GM19455 (cell line): ENCODE measurements around the gene MID1IP1.

ENCODE experiments used
- ATAC-seq: cut with Tn5 transposase; IDR thresholded peaks from one replicate; pipeline ENCODE4 v1.9.1; 2021; ENCODE audit not compliant: unreplicated experiment

The MID1IP1 gene, protein sequence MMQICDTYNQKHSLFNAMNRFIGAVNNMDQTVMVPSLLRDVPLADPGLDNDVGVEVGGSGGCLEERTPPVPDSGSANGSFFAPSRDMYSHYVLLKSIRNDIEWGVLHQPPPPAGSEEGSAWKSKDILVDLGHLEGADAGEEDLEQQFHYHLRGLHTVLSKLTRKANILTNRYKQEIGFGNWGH

DNA sequence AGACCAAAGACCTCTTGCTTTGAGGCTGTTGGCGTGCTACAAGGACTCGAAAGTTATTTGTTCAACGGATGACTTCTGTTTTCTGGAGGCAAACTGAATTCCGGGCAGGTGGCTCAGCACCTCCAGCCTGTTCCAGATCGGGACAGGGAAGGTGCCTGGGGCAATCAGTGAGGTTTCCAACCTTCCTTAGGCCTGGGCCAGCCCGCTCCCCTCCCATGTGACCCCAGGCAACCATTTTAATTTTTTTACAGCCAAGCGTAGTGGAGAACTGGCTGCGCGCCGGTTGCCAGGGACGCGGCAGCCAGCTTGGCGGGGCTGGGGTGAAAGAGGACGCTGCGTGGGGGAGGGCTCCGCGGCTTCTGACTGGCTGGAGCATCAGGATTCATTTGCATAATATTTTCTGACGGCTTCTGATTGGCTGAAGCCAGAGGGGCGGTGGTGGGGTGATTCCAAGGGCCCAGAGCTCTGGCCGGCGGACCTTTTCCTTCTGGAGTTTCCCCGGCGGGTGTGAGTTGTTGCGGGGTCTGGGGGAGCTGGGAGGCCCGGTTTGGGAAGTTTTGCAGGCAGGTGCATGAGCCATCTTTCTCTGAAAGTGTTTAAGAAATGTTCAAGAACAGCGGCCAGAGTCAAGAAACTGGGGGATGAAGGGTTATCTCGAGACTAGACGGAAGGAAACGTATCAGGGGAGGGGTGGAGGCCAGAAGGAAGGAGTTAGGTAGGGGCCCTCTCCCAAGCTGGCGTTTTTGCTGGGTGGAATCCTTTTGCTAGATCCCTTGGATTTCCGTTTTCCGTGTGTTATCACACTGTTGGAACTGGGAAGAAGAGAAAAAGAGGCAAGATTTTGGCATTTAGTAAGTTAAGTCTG, at the start of gene MID1IP1:
TSS of gene MID1IP1 (plus strand) at position 479 of the 865 bp plus-strand sequence. CDS start 3,488 bp downstream, outside the sequence.
- no peak for ATAC-seq

DNA sequence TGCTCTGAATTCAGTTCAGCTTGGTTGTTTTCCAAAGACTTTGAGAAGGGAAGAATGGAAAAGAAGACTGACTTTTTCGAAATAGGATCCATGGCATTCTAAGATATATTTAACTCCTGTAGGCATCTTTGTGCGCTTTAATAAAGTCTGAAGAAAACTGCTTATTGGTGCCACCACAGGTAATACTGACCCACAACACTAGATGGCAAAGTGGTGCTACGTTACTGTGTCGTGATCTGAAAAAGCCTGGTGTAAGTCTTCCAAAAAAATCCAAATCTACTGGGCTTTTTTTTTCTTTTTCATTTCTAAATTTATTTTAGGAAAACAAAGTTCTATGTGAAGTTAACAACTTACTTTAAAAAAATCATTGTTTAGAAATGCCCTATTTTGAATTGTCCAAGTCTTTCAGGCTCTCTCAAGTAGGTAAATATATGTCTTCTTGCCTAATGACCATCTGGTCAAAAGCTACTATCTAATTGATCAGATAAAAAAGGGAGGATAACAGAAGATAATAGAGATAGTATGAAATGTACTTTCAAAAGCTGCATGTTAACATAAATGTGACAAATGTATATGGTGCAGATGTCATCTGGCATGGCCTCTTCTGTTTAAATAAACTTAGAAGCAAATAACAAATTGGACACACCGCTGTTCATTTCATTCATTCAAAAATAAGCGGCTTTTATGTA, 47.0 kb upstream of the MID1IP1 start:
- no peak for ATAC-seq

DNA sequence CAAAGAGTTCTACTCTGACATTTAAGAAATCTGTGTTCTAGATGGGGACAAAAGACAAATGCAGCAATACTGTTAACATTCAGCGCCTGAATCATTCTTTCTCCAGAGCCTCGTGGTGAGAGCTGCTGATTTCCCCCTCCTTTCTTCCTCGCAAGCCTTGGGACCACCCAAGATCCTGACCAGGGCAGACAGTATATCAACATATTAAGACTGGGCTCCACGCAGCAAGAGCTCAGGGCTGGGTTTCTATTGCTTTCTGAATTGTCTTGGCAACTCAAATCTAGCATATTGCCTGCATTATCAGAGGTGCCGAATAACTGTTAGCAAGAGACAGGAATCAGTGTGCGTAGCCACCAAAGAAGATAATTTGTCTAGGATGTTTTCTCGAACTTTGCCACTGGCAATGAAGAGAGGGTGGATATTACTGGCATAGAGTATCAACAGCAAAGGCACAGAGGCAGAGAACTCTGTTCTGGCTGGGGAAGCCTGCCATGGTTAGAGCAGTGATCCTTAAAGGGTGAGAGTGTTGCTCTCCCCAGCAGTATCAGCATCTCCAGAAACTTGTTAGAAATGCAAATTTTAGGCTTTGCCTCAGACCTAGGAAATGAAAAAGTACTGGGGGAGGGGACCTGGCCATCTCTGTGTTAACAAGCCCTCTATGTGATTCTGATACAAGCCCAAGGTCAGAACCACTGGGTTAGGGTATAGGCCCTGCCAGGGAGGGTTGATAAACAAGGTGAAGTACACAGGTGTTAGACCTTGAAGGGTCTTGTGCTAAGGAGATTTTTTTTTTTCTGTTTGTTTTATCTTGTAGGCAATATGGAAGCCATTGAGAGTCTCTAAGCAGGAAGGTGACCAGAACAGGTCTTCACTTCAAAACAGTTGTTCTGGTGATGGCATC, 46.2 kb upstream of the MID1IP1 start:
- ATAC-seq, result no peak

DNA sequence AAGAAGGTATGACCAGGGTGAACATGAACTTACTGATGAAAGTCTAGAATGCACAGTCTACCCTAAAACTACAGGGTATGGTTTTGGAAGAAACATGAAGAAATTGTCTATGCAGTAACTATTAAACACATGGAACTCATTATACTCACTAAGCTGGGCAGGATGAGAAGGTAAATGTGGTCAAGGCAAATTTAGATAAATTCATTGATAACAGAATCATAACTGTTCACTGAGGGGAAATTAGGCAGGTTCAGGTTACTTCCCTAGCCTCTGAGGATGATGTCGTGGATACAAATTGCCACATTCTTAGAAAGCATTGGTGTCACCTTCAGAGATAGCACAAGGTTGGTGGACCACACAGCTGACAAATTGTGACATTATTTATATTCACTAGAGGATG, 40.4 kb upstream of the MID1IP1 start:
- no peak for ATAC-seq

DNA sequence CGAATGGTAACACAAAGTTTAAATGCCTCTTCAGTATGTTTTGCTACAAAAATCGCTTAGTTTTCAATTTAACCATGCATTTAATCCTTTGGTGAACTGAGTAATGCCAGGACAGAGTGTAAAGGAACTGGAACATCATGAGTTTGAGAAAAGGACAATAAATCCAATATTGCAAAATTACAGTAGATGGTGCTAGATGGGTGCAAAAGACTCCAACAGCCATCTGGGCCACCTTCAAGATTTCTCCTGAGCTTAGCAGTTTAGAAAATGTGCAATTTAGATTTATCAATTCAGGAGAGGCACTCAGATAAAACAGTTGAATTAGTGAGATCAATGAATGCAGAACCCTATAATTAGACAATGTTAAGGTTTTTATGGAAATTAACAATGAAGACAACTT, 33.2 kb upstream of the MID1IP1 start:
- ATAC-seq, result no peak

DNA sequence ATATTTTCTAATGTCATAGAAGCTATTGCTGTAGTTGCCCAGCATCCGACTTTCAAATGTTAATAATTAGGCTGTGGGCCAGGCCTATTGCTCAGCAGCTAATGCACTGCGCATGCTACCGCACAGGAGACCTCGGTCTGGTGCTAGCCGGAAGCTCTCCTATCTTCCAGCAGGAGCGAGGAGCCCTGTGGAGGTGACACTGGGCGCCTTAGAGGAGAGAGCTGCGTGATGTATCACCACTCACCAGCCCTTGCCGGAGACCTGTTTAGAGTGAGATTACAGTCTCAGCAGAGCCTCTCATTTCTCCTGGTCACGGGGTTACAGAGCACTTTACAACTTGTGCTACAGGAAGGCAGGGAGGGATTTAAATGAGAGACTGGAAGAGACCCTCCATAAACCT, 31.1 kb upstream of the MID1IP1 start:
- ATAC-seq, result no peak

DNA sequence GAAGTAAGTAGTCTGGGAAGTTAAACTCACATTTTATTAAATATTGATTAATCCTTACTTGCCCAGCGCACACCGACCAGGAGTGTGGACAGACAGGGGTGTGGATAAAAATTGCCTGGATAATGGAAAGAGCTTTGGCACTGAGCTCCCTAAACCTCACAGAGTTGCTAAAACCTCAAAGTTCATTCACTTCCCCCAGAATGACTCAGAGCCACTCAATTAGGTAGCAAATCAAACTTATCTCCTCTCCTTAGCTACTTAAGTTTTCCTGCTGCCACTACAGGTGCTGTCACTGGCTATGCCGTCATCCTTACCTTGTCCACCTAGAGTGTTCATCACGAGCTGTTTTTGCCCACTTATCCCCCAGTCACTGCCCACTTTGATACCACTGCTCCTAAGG, 27.0 kb upstream of the MID1IP1 start:
- ATAC-seq, result no peak

DNA sequence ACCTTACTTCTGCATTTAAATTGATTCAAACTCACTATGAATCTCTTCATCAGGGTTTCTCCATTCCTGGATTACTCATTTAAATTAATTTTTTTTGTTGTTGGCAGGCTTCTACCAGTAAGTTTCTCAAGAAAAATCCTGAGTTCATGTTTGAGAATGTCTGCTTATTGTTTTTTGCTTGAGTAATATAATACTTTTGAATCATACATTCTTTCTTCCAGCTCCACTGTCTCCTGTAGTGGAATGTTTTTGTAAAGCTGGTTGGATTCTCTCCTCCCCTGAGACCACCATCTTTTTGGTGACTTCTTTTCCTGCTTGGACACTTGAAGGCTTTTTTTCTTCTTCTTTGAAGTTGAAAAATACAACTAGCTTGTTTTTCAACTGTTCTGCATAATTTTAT, 4.3 kb upstream of the MID1IP1 start:
- ATAC-seq, result no peak

DNA sequence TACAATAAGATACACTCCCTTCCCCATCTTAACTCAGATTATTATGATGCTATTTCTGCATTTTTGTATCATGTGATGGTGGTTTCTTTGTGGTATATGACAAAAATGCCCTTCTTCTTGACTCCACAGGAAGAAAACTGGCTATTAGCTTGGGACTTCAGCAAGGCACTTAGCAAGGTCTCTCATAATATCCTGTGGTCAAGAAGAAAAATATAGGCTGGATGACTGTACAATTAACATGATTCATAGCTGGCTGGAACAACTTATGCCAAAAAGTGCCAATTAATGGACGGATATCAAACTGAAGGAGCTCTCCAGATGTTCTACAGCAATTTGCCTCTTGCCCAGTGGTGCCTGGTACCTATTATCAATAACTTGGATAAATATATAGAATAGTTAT, 2.3 kb upstream of the MID1IP1 start:
- no peak for ATAC-seq

DNA sequence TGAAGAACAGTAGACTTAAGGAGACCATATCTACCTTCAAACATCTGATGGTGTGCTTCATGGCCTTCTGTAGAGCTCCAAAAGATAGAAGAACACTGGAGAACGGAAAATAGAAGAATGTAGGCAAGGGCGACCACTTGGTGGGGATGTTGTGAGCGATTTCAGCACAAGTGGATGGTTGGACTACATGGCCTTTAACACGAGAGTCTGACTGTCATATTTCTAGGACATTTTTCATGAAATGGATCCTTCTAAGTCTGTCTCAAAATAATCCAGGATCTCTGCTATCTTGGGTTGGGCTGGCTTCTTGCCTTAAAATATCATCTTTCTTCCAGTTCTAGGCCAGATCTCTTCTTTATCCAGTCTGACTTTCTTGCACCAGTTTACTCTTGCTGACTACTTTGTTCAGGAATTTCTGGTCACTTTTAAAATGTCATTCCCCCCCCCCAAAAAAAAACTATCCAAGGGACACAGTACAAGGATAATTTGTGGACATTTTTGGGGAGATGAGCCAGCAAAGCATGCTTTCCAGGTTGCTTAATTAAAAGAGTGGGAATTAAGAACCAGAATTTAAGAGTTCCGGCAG, 1.2 kb upstream of the MID1IP1 start:
- no peak for ATAC-seq

DNA sequence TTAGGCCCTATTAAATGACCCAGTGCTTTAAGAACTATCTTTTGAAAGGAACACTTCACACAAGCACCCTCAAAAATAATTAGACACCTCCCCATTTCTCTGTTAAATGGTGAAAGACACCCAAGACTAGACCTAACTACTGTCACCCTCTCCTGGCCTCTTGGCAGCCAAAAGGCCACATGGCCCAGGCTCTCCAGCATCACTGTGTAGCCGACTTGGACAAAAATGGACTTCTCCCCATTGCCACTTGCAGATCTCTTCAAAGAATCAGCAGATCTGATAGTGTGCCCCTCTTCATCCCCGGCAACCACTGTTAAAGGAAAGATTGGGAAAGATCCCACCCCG, 2.0 kb downstream of the MID1IP1 start:
- no peak for ATAC-seq

DNA sequence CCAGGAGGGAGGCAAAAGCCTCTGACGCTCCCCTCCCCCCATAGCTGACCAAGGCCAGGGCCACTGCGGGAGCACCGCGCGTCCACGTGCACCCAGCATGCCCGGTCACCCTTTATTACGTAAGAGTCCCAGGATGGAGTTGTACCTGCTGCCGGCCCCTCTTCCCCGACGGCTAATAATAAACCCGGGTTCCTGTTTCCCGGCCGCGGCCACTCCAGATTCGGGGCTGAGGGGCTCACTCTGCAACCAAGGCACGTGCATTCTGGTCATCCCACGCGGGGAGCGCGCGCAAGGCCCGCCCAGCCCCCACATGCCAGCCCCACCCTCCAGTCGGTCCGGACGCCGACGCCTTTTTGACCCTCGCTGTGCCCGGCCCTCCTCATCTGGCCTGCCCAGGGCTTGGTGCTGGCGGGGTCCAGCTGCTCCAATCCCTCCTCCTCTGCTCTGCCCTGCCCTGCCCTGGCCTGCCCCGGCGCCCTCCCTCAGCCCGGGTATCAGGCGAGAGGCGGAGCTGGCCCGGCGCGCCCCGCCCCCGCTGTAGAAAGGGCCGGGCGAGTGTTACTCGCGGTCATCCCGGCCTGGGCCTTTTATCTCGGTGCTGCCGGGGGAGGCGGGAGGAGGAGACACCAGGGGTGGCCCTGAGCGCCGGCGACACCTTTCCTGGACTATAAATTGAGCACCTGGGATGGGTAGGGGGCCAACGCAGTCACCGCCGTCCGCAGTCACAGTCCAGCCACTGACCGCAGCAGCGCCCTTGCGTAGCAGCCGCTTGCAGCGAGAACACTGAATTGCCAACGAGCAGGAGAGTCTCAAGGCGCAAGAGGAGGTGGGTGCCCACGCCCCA, 2.6 kb downstream of the MID1IP1 start:
- ATAC-seq, result peak; percentile 65

DNA sequence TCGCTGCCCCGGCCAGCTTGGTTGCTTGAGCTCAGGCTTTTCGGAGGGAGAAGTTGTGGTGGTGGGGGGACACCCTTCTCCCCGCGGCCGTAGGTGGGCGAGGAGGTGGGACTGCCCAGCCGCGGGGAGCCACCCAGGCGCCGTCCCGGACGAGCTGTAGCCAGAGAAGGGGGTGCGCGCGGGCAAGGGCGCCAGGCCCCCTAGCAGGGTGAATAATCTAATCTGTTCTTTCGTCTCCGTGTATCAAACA, 3.1 kb downstream of the MID1IP1 start:
- peak; percentile 4 for ATAC-seq

DNA sequence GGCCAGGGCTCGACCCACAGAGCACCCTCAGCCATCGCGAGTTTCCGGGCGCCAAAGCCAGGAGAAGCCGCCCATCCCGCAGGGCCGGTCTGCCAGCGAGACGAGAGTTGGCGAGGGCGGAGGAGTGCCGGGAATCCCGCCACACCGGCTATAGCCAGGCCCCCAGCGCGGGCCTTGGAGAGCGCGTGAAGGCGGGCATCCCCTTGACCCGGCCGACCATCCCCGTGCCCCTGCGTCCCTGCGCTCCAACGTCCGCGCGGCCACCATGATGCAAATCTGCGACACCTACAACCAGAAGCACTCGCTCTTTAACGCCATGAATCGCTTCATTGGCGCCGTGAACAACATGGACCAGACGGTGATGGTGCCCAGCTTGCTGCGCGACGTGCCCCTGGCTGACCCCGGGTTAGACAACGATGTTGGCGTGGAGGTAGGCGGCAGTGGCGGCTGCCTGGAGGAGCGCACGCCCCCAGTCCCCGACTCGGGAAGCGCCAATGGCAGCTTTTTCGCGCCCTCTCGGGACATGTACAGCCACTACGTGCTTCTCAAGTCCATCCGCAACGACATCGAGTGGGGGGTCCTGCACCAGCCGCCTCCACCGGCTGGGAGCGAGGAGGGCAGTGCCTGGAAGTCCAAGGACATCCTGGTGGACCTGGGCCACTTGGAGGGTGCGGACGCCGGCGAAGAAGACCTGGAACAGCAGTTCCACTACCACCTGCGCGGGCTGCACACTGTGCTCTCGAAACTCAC, 3.6 kb downstream of the MID1IP1 start:
- ATAC-seq, result peak; percentile 20

DNA sequence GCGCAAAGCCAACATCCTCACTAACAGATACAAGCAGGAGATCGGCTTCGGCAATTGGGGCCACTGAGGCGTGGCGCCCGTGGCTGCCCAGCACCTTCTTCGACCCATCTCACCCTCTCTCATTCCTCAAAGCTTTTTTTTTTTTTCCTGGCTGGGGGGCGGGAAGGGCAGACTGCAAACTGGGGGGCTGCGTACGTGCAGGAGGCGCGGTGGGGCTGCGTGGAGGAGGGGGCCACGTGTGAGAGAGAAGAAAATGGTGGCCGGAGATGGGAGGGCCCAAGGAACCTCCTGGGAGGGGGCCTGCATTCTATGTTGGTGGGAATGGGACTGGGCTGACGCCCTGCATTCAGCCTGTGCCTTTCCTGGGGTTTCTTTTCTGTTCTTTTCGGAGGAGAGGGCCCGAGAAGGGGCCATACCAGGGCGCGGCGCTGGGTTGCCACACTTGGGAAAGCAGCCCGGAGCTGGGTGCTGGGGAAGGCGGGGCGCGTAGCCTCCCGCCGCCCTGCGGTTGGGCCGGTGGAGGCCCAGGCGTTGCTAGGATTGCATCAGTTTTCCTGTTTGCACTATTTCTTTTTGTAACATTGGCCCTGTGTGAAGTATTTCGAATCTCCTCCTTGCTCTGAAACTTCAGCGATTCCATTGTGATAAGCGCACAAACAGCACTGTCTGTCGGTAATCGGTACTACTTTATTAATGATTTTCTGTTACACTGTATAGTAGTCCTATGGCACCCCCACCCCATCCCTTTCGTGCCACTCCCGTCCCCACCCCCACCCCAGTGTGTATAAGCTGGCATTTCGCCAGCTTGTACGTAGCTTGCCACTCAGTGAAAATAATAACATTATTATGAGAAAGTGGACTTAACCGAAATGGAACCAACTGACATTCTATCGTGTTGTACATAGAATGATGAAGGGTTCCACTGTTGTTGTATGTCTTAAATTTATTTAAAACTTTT, 4.5 kb downstream of the MID1IP1 start:
- peak; percentile 46 for ATAC-seq

DNA sequence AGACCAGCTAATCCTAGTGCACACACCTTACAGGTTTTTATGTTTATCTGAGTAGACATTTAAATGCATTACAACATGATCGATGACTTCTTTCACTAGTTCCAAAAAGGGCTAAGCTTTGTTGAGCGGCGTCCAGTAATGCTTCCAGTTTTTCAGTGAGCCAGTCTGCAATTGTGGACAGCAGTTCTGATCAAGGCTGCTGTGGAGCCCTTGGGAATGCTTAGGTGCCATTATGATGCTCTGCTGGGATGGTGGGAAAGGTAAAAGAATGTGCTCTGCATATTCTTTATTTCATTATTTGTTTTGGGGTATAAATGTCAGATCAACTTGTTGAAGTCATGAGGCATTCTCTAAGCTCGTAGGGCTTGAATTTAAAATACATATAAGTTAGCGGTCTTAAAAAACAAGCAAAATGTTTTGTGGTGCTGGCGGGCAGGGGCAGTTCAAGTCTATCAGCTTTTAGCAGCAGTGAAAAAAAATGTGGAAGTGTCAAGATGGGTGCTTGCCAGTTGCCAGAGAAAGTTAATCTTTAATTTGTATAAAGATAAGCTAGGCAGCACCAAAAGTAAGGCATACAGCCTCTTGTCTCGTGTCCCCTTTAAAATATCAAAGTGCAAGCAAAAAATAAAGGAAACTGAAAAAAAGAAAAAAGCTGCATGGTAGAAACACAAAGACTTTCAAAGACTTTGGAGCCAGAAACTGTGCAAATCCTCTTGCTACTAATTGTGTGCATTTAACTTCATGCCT, 5.8 kb downstream of the MID1IP1 start:
- no peak for ATAC-seq

DNA sequence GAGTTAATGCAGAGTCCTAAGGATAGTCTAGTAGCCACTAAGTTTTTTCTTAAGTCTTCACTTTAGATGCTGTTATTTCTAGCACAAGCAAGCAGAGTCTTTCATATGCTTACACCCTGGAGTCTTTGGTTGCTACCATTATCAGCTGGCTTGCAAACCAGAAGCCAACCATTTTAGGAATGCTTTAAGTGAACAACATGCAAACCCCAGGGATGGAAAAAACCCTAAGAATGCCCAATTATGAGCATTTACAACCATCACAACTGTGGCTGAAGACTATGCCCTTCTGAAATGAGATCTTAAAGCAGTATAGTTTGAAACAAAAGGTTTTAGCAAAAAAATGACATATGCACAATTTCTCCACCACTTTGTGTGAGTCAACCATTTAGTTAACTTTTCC, 6.6 kb downstream of the MID1IP1 start:
- no peak for ATAC-seq
